ENCODE results near the gene OPCML.

The OPCML gene

DNA sequence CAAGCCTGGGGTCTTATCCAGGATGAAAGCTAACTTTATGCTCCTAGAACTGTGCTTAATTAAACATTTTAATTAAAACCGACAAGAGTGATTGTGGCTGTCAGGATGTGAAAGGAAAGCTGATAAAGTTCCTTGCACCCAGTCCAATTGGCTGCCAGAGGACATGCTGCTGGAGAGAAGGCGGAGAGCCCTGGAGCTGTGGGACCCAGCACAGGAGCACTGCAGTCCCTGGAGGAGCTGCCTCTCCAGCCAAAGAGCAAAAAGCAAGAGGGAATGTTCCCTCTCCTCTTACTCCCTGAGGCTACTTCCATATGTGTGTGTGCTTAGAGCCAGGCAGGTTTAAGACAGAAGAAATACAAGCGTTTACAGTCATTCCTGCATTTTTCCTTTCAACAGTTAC lies 118.6 kb downstream of the OPCML start:
- DNase-seq (ENCODE audit: low read depth, low spot score) = no peak

GRCh38 chr11:133409799-133410198 lies 122.5 kb downstream of the OPCML start:
- no peak for DNase-seq (ENCODE audit: low read depth, low spot score)

- DNase-seq (ENCODE audit: low read depth, low spot score) = no peak
Observed at GRCh38 chr11:133408936-133409335, 123.4 kb downstream of the OPCML start.

GRCh38 chr11:133408402-133408801 lies 123.9 kb downstream of the OPCML start:
- DNase-seq (ENCODE audit: low read depth, low spot score) = no peak

DNA sequence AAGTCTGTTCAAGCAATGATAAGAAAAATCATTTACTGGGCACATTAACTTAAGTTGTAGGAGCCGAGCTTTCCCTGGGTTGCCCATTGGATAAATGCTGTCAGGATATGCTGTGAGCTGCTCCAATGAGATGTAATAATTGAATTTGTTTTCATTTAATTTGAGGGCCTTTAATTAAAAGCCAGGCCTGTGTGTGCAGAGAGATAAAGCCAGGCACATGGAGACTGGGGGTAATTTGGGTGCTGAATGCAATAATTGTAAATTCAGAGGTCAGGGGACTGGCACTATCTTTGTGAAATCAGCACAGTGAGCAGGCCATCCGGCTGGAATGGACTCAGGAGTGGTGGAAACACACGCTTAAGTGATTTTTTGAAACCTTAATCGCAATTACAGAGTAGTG lies 125.8 kb downstream of the OPCML start:
- DNase-seq (ENCODE audit: low read depth, low spot score) = no peak

DNA sequence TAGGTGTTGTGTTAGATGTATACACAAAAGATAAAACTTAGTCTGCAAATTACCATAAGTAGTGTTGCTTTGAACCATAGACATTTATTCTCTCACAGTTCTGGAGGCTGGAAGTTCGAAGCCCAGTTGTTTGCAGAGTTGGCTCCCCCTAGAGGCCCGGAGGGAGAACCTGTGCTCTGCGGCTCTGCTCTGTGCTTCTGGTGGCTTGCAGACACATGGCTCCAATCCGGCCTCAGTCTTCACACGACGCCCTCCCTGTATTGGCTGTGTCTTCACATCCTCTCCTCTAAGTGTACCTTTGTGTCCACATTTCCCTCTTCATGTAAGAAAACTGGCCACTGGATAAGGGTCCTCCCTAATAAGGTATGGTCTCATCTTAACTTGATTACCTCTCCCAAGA lies 128.4 kb downstream of the OPCML start:
- DNase-seq (ENCODE audit: low read depth, low spot score) = peak; percentile 20

DNA sequence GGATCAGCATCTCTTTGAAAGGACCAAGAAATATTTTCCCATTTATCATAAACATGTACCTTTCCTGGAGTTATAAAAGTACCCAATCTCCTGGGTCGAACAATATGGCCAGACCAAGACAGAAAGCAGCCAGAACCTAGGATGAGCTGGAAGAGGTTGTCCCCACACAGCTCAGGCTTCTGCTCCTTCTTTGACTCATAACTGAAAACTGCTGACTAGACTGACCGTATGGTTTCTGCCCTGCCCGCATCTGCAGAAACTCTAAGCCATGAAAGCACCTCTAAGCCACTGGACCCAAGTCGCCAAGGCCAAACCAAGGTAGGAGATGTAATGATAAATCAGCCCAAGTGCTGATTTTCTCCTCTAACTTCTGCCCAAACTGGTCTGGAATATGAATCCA lies 129.8 kb downstream of the OPCML start:
- DNase-seq (ENCODE audit: low read depth, low spot score) = no peak

- no peak for DNase-seq (ENCODE audit: low read depth, low spot score)
Observed at GRCh38 chr11:133399855-133400625, 132.3 kb downstream of the OPCML start.

GRCh38 chr11:133399294-133399693 lies 133.0 kb downstream of the OPCML start:
- no peak for DNase-seq (ENCODE audit: low read depth, low spot score)

DNA sequence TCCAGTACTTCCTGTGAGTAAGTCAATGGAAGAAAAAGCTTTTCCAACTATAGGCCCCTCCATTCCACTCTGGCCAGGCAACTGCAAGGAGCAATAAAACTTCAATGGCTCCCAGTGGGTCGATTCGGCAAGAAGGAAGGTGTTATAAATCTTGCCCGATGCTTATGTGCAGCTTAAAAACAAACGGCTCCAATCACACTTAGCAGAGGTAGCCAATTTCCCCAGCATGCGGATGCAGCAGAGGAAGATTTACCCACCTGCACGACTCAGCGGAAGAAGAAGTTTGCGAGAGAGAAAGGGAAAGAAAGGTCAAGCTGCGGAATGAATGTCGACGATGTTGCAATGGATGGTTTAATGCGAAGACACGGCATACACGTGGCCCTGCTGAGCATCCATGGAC lies 141.5 kb downstream of the OPCML start:
- no peak for DNase-seq (ENCODE audit: low read depth, low spot score)

DNA sequence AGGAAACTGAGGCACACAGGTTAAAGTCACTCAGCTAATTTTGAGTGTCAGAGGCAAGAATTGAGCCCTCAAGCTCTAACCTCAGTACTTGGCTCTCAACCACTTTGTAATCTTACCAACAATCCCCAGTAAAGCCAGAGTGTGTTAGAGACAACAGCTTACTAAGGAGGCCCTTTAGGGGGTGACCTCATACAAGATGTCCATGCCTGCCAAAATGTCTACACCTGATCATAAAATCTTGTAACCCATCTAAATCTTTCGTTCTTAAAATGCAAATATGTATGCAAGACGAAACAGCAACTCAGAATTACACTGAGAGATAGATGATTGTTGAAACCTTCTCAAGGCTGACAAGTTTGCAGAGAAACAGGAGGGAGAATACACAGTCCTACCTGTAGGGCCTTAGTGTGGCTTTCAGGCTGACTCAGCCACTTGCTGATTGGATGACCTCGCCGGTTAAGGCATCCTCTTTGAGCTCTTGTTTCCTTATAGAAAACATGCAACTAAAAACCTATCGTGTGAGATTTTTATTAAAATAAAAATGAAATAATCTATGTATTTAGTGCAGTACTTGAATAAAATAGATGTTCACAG lies 143.2 kb downstream of the OPCML start:
- DNase-seq (ENCODE audit: low read depth, low spot score) = no peak

DNA sequence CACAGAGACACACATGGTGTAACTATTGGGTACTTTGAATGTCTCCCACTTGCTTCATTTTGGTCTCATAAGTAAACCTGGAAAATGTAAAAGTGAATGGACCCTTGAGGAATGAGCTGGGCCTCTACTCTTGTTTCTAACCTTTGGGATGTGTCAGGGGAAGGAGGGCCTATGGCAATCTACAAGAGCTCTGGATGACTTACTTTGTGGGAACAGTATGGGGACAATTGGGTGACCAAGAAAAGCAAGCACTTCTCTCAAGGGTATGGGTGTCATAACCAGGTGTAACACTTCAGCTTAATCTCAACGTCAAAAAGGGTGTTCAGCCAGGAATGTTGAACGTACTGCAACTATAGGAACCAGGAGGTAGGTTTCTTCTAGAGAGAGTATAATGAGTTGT lies 144.0 kb downstream of the OPCML start:
- DNase-seq (ENCODE audit: low read depth, low spot score) = no peak

DNA sequence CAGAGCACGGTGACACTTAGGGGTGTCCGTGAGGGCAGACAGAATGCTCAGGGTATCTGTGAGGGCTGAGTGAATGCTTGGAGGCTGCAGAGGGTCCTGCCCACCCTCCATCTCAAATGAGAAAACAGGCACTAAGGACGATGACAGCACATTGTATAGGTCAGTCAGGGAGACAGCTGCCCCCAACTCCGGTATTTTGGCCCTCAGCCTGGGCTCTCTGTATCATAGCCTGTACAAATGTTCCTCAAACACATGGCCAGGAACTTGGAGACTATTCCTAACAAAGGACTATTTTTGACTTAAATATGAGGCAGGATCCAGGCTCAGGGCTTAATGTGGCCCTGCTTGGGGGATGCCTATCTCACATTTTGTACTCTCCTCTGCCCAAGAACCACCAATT lies 145.4 kb downstream of the OPCML start:
- no peak for DNase-seq (ENCODE audit: low read depth, low spot score)

DNA sequence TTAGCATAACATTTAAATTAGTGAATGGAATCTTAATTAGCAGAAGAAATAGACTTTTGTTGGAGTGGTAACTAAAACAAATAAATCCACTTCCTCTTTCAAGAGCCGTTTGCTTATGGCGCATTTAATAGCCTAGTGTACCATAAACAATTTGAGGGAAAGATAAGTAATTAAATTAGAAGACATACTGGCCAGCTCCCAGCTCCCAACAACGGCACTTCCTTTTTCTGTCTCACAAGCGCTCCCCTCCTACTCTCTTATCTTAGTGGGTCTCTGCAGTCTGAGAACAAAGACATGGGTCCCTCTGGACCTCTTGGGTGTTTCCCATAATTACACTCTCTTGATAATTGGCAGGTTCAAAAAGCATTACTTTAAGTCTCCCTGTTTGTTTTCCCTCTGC lies 146.0 kb downstream of the OPCML start:
- DNase-seq (ENCODE audit: low read depth, low spot score) = no peak

GRCh38 chr11:133385781-133386180 lies 146.5 kb downstream of the OPCML start:
- no peak for DNase-seq (ENCODE audit: low read depth, low spot score)

- no peak for DNase-seq (ENCODE audit: low read depth, low spot score)
Observed at GRCh38 chr11:133384731-133385130, 147.6 kb downstream of the OPCML start.

DNA sequence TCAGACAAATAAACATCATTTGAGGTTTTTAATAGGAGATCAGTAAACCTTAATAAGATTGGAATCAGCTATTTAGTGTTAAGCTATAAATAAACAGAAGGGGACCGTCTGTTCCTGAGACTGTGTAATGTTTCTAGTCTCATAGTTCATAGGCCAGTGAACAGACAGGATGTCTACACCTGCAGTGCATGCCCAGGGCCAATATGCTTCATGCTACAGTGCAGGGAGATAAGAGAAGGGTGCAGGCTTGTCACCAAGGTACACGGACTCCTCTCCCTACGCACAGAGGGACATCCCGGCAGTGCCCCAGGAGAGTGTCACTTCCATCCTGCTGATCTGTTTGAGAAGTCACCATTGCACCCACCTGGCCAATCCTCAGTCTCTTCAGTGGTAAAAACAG lies 148.6 kb downstream of the OPCML start:
- no peak for DNase-seq (ENCODE audit: low read depth, low spot score)

DNA sequence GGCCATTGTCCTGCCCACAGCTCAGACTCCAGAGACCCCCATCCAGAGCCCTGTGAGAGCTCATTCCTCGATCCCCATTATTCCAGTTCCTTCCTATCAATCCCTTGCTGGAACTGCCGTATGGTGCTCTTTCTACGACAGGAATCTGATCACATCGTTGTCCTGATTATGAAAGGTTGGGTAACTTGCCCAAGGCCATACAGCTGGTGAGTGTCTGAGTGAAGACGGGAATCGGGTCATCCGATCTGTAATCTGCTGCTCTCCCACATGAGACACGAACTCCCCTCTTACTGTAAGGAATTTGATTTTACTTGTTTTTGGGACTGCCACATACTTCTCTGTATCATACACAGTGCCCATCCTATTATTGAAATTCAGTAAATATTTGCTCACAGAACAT lies 149.1 kb downstream of the OPCML start:
- no peak for DNase-seq (ENCODE audit: low read depth, low spot score)

DNA sequence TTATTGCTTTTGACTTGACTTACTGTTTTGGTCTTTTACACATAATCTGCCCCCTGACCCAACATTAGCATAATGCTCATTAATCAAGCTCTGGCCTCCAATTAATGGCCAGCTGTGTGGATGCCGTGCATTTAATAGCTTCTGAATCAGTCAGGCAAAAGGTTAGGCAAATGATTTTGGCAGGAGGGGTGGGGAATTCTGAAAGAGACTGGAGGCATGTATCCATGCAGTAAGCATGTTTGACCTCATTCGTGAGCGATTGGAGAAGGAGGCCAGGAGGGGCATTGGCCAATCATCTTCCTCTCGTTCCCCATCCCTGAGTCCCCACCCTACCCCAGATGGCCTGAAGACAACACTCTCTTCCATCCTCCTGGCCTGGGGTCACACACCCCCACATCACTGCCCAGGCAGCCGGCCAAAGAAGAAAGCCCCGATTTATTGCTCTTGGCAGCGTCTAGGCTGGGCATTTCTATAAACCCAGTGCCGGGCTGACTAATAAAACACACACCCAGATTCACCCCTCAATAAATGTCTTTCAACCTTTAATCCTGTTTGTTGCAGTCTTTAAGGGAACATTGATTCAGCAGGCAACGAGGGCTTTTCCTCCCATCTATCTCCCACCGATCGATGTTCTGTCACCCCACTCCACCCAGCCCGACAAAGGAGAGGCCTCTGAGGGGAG lies 150.0 kb downstream of the OPCML start:
- DNase-seq (ENCODE audit: low read depth, low spot score) = no peak

- no peak for DNase-seq (ENCODE audit: low read depth, low spot score)
Observed at GRCh38 chr11:133381761-133382130, 150.6 kb downstream of the OPCML start.

- no peak for DNase-seq (ENCODE audit: low read depth, low spot score)
Observed at GRCh38 chr11:133366147-133366546, 166.2 kb downstream of the OPCML start.

- DNase-seq (ENCODE audit: low read depth, low spot score) = no peak
Observed at GRCh38 chr11:133362916-133363315, 169.4 kb downstream of the OPCML start.

DNA sequence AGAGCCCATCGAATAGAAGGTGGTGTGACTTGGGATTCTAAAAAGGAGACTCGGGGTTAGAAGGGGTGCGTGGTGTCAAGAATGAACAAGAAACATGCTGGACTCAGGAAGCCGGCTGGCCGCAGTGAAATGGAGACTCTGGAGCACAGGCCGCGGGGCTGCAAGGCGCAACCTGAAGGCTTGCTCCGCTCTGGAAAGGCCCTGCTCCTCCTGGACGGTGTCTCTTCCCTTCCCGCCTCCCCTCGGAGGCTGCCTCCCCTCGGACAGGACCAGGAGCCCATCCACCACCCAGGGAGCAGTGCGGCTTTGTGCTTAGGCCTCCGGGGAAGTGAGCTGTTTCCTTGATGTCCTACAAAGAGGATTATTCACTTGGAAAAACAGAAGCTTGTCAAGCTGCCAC lies 170.1 kb downstream of the OPCML start:
- DNase-seq (ENCODE audit: low read depth, low spot score) = no peak

Data from iPS DF 19.7 (cell line).